Adrenal gland (tissue), 12 donors: ENCODE results near the gene GSAP. TPM values are rescaled to one million over a fixed set of nuclear protein-coding genes. Genes with fewer than 3 reads are reported as not detected.

Experiments
- DNase-seq, 7 donors: peaks; one replicate each; pipeline ENCODE4 v3.0.0-alpha.2; 2019 to 2020
- H3K27ac ChIP-seq, 5 donors: fragments of 200-600 bp; sonication (generic) in 4 of 5; 1 replicate in 3 of 5; 2 replicates in 2 of 5; pipeline versions ENCODE4 v1.5.1 to v1.8.0; 2016 to 2020; ENCODE audit warnings: mild to moderate bottlenecking in 1 of 5
- H3K27me3 ChIP-seq: fragments of 200-600 bp; 2 replicates; pipeline ENCODE4 v1.8.0; 2021
- H3K36me3 ChIP-seq, 2 donors: fragments of 200-600 bp; replicated peaks in 1 of 2; 1 replicate in 1 of 2; 2 replicates in 1 of 2; pipeline versions ENCODE4 v1.5.1 to v1.8.0; 2018 to 2022
- H3K4me1 ChIP-seq, 2 donors: fragments of 200-600 bp; replicated peaks in 1 of 2; 1 replicate in 1 of 2; 2 replicates in 1 of 2; pipeline versions ENCODE4 v1.5.1 to v1.8.0; 2018 to 2021
- H3K4me3 ChIP-seq, 4 donors: fragments of 200-600 bp; sonication (generic) in 3 of 4; one replicate each; pipeline ENCODE4 v1.5.1; 2016 to 2018
- H3K9me3 ChIP-seq, 3 donors: fragments of 200-600 bp; sonication (generic) in 1 of 3; replicated peaks in 1 of 3; 1 replicate in 2 of 3; 2 replicates in 1 of 3; pipeline versions ENCODE4 v1.5.1 to v1.8.0; 2016 to 2021
- CTCF ChIP-seq, 6 experiments: fragments of 450-650 bp in 4 of 6; fragments of 200-600 bp in 2 of 6; sonication (generic) in 1 of 6; IDR thresholded peaks; 1 replicate in 5 of 6; 2 replicates in 1 of 6; pipeline versions ENCODE4 v1.5.1 to v1.8.0; 2016 to 2021; ENCODE audit warnings: antibody characterized with exemption in 6 of 6, mild to moderate bottlenecking in 2 of 6, moderate library complexity in 1 of 6
- POLR2A ChIP-seq, 2 donors: fragments of 450-650 bp; IDR thresholded peaks; one replicate each; pipeline ENCODE4 v1.6.1; 2017; ENCODE audit warnings: antibody characterized with exemption in 2 of 2, mild to moderate bottlenecking in 2 of 2, moderate library complexity in 1 of 2
- WGBS, 4 donors: extraction: QIAGEN DNeasy Blood & Tissue Kit in 2 of 4; methylation state at CpG; one replicate each; pipeline versions ENCODE4 v1.1.5 to v1.1.7; 2013 to 2017; 5-methylcytosine and 5-hydroxymethylcytosine counted together
- intact Hi-C, 2 donors: fragments of 100-400 bp; cut with DNase I; formaldehyde crosslinking; loops; one replicate each; pipeline versions ENCODE4 v1.14.1 to v1.15.0; 2022 to 2023
- polyA plus RNA-seq, 3 donors: library from polyadenylated mRNA; stranded (reverse); fragments of 200-250 nt in 2 of 3; fragments of 350-450 nt in 1 of 3; fragmentation: Illumina TruSeq in 1 of 3; extraction: RNeasy Lipid Tissue Mini Kit (QIAGEN cat#74804) in 1 of 3; gene quantifications; one replicate each; pipeline ENCODE4 v1.2.3, GENCODE V29; 2013 to 2014
- total RNA-seq, 9 donors: library from RNA; depleted of rRNA in 4 of 9; stranded (reverse); fragments of >200 nt in 4 of 9; fragments of 120-200 nt in 1 of 9; fragmentation: NEBNext Ultra II Directional in 1 of 9; extraction: Animal tissue kit (Norgen Biotek cat#: 25700) in 1 of 9; gene quantifications; one replicate each; pipeline versions ENCODE4 v1.1.0 to v1.2.4, GENCODE V29; 2013 to 2023
- donor health status: healthy with polysubstance abuse.
- donor health status: Bipolar disorder and iron deficiency.
- donor health status: DM: yes; HTN: yes; CAD: no.
- donor health status: DM: no; HTN: no; CAD: no.
- donor health status: DM: no; HTN: no; CAD: no.
- donor health status: DM: yes; HTN: yes; CAD: no.

Gene GSAP
- total and polyA plus RNA-seq, 12 donors = 10.3 to 56.1 (median 18.5) TPM

DNA sequence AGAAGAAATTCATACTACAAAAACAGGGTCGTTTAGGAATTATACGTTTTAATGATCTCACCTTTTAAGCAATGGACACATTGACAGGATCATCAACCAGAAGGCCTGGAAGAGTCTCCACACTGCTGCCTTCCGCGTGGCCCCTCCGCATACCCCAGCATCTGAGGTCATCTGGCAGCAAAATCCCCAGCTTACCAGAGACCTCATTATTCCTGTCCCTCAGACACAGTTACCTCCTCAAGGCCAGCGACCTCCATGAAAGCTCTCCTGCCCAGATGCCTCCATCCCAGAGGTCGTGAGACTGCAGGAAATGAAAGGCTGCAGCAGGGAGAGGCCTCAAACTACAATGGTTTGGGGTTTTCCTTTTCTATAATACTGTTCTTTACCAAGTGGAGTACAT lies 14.8 kb upstream of the GSAP start:
- no peak for DNase-seq
- WGBS, 4 donors = 76 to 81% (median 77%) methylated on average over 7 of the region's 7 CpGs
- no peaks in the 10 kb centered on the region for H3K9me3 ChIP-seq
- peaks cover 0 to 21% of the 10 kb centered on the region in 2 donors for H3K4me1 ChIP-seq
- intact Hi-C loops = no loop called here
- H3K4me3 ChIP-seq = no peak overlapping the region
- H3K27ac ChIP-seq = no peak overlapping the region
- H3K36me3 ChIP-seq = no peaks in the 10 kb centered on the region
- H3K27me3 ChIP-seq = no peaks in the 10 kb centered on the region
- no peak for TF ChIP-seq CTCF (IDR thresholded peaks at IDR 0.05)
- TF ChIP-seq POLR2A (IDR thresholded peaks at IDR 0.05) = no peak

GRCh38 chr7:77428777-77429231 lies 12.7 kb upstream of the GSAP start:
- WGBS, 4 donors = 63 to 79% (median 76%) methylated on average over 9 to 10 of the region's 10 CpGs
- Histone ChIP-seq H3K4me1 (peaks cover 0 to 21% of the 10 kb centered on the region in 2 donors), H3K27ac (peak overlapping the region in 3 of 5 donors; percentile 29 to 76 (median 41)), H3K36me3 (no peaks in the 10 kb centered on the region), H3K9me3 (no peaks in the 10 kb centered on the region), H3K27me3 (no peaks in the 10 kb centered on the region), H3K4me3 (no peak overlapping the region)
- intact Hi-C loops = no loop called here
- peak in 5 of 7 donors; percentile 28 to 61 (median 35) for DNase-seq
- TF ChIP-seq POLR2A (IDR thresholded peaks at IDR 0.05) (no peak), CTCF (IDR thresholded peaks at IDR 0.05) (no peak)

GRCh38 chr7:77427996-77428603 lies 12.0 kb upstream of the GSAP start:
- WGBS, 4 donors = 72 to 80% (median 75%) methylated on average over 5 of the region's 5 CpGs
- H3K9me3 ChIP-seq = no peaks in the 10 kb centered on the region
- no peaks in the 10 kb centered on the region for H3K36me3 ChIP-seq
- H3K27me3 ChIP-seq = no peaks in the 10 kb centered on the region
- intact Hi-C loops = no loop called here
- TF ChIP-seq CTCF (IDR thresholded peaks at IDR 0.05) (no peak), POLR2A (IDR thresholded peaks at IDR 0.05) (no peak)
- peak overlapping the region in 4 of 5 donors; percentile 7 to 76 (median 35) for H3K27ac ChIP-seq
- peaks cover 0 to 21% of the 10 kb centered on the region in 2 donors for H3K4me1 ChIP-seq
- DNase-seq = peak in 4 of 7 donors; percentile 20 to 61 (median 38)
- H3K4me3 ChIP-seq = no peak overlapping the region

DNA sequence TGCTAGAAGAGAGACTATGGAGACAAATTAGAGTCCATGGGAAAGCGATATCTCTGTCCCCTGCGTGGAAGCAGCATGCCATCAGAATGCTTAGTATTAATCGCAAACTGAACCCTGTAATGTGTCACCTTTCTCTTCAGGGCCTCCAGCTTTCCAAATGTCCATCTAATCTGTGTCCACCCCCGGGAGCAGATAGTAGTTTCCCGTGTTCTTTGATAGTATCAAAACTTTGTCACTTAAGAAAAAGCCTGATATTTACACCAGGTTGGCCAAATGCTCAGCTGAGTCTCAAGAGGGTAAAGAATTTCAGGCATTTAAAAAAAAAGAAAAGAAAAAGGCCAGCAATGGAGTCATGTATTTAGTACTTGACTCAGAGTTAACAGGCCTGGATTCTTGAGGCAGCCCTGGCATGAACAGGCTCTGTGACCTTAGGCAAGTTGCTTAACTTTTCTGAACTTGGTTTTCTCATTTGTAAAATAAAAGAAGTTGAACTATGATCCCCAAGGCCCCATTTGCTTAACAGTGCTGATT lies 10.4 kb upstream of the GSAP start:
- Histone ChIP-seq H3K27ac (peak overlapping the region in 1 of 5 donors; percentile 22), H3K27me3 (no peaks in the 10 kb centered on the region), H3K4me3 (no peak overlapping the region), H3K36me3 (no peaks in the 10 kb centered on the region), H3K4me1 (peaks cover 0 to 21% of the 10 kb centered on the region in 2 donors), H3K9me3 (no peaks in the 10 kb centered on the region)
- intact Hi-C loops = no loop called here
- no peak for TF ChIP-seq CTCF (IDR thresholded peaks at IDR 0.05)
- TF ChIP-seq POLR2A (IDR thresholded peaks at IDR 0.05) = no peak
- 71 to 82% (median 78%) methylated on average over 5 of the region's 5 CpGs for WGBS, 4 donors
- no peak for DNase-seq
